Esophagus squamous epithelium (tissue), 5 donors: ENCODE results near the gene MBNL1. TPM values are rescaled to one million over a fixed set of nuclear protein-coding genes. Genes with fewer than 3 reads are reported as not detected.

ENCODE experiments used
- DNase-seq: peaks from one replicate; lab custom pipeline; 2025; lab: John Stamatoyannopoulos, UW
- H3K27ac ChIP-seq, 4 donors: fragments of 200-600 bp; sonication (generic); one replicate each; pipeline ENCODE4 v1.5.1; 2016 to 2019; ENCODE audit warnings: mild to moderate bottlenecking in 1 of 4
- H3K27me3 ChIP-seq, 4 donors: fragments of 200-600 bp; sonication (generic); 1 replicate in 3 of 4; 2 replicates in 1 of 4; pipeline versions ENCODE4 v1.5.1 to v1.6.0; 2017 to 2021; ENCODE audit warnings: antibody characterized with exemption in 1 of 4
- H3K36me3 ChIP-seq, 3 donors: fragments of 200-600 bp; sonication (generic); one replicate each; pipeline ENCODE4 v1.5.1; 2016 to 2019
- H3K4me1 ChIP-seq, 3 donors: fragments of 200-600 bp; sonication (generic); one replicate each; pipeline ENCODE4 v1.5.1; 2017 to 2019
- H3K4me3 ChIP-seq, 4 donors: fragments of 200-600 bp; sonication (generic); 1 replicate in 3 of 4; 2 replicates in 1 of 4; pipeline ENCODE4 v1.5.1; 2016 to 2019; ENCODE audit warnings: mild to moderate bottlenecking in 2 of 4, moderate library complexity in 1 of 4
- H3K9me3 ChIP-seq, 3 donors: fragments of 200-600 bp; sonication (generic); one replicate each; pipeline ENCODE4 v1.5.1; 2016 to 2019
- CTCF ChIP-seq, 6 experiments: fragments of 450-650 bp in 4 of 6; fragments of 200-600 bp in 2 of 6; sonication (generic) in 2 of 6; IDR thresholded peaks; one replicate each; pipeline ENCODE4 v1.5.1; 2016 to 2019; ENCODE audit warnings: antibody characterized with exemption in 6 of 6, mild to moderate bottlenecking in 4 of 6, moderate library complexity in 4 of 6
- POLR2A ChIP-seq, 4 donors: fragments of 450-650 bp; IDR thresholded peaks; one replicate each; pipeline ENCODE4 v1.6.1; 2017; ENCODE audit warnings: antibody characterized with exemption in 4 of 4, mild to moderate bottlenecking in 4 of 4, moderate library complexity in 3 of 4
- WGBS, 2 donors: methylation state at CpG; one replicate each; pipeline ENCODE4 v1.1.5; 2018; 5-methylcytosine and 5-hydroxymethylcytosine counted together
- intact Hi-C: fragments of 100-400 bp; cut with DNase I; formaldehyde crosslinking; loops from one replicate; pipeline ENCODE4 v1.15.0; 2022
- total RNA-seq, 4 donors: library from RNA; depleted of rRNA; stranded (reverse); fragments of >200 nt; gene quantifications; one replicate each; pipeline ENCODE4 v1.1.0, GENCODE V29; 2016
- donor health status: DM: yes; HTN: yes; CAD: no.

MBNL1 gene
- total RNA-seq, 4 donors from 2014 or later: 94.0 to 318 (median 161) TPM

GRCh38 chr3:152445212-152445611, 176.5 kb downstream of the MBNL1 start:
- no peak for TF ChIP-seq POLR2A (IDR thresholded peaks at IDR 0.05)
- TF ChIP-seq CTCF (IDR thresholded peaks at IDR 0.05): no peak
- Histone ChIP-seq H3K4me3 (no peak overlapping the region), H3K27me3 (no peaks in the 10 kb centered on the region), H3K4me1 (peaks cover 0 to 57% (median 8%) of the 10 kb centered on the region in 3 donors), H3K36me3 (peaks cover 0 to 55% (median 0%) of the 10 kb centered on the region in 3 donors), H3K9me3 (no peaks in the 10 kb centered on the region), H3K27ac (no peak overlapping the region)
- 66 to 72% methylated on average over 6 of the region's 6 CpGs for WGBS, 2 donors
- intact Hi-C loops: no loop called here
- no peak for DNase-seq

- H3K4me1 ChIP-seq: peaks cover 0 to 54% (median 8%) of the 10 kb centered on the region in 3 donors
- no peaks in the 10 kb centered on the region for H3K27me3 ChIP-seq
- H3K27ac ChIP-seq: no peak overlapping the region
- DNase-seq: no peak
- TF ChIP-seq POLR2A (IDR thresholded peaks at IDR 0.05) (no peak), CTCF (IDR thresholded peaks at IDR 0.05) (no peak)
- WGBS, 2 donors: 68 to 70% methylated on average over 7 of the region's 7 CpGs
- H3K4me3 ChIP-seq: no peak overlapping the region
- H3K36me3 ChIP-seq: peaks cover 0 to 68% (median 4%) of the 10 kb centered on the region in 3 donors
- intact Hi-C loops: no loop called here
- H3K9me3 ChIP-seq: no peaks in the 10 kb centered on the region
Observed at GRCh38 chr3:152446495-152446894, 177.8 kb downstream of the MBNL1 start.

GRCh38 chr3:152447511-152447910, 178.8 kb downstream of the MBNL1 start:
- Histone ChIP-seq H3K9me3 (no peaks in the 10 kb centered on the region), H3K27me3 (no peaks in the 10 kb centered on the region), H3K4me1 (peaks cover 0 to 44% (median 8%) of the 10 kb centered on the region in 3 donors), H3K4me3 (no peak overlapping the region), H3K36me3 (peaks cover 0 to 70% (median 8%) of the 10 kb centered on the region in 3 donors), H3K27ac (no peak overlapping the region)
- intact Hi-C loops: no loop called here
- 77 to 87% methylated on average over 3 of the region's 3 CpGs for WGBS, 2 donors
- DNase-seq: no peak
- TF ChIP-seq CTCF (IDR thresholded peaks at IDR 0.05) (no peak), POLR2A (IDR thresholded peaks at IDR 0.05) (no peak)

GRCh38 chr3:152448091-152448490, 179.4 kb downstream of the MBNL1 start:
- H3K9me3 ChIP-seq: no peaks in the 10 kb centered on the region
- intact Hi-C loops: no loop called here
- peaks cover 0 to 39% (median 2%) of the 10 kb centered on the region in 3 donors for H3K4me1 ChIP-seq
- no peak overlapping the region for H3K4me3 ChIP-seq
- WGBS, 2 donors: 68 to 78% methylated on average over 1 of the region's 1 CpG
- TF ChIP-seq CTCF (IDR thresholded peaks at IDR 0.05) (no peak), POLR2A (IDR thresholded peaks at IDR 0.05) (no peak)
- peaks cover 0 to 73% (median 8%) of the 10 kb centered on the region in 3 donors for H3K36me3 ChIP-seq
- no peaks in the 10 kb centered on the region for H3K27me3 ChIP-seq
- no peak overlapping the region for H3K27ac ChIP-seq
- no peak for DNase-seq

- H3K4me1 ChIP-seq: peaks cover 0 to 5% (median 0%) of the 10 kb centered on the region in 3 donors
- no peak for DNase-seq
- H3K4me3 ChIP-seq: no peak overlapping the region
- H3K36me3 ChIP-seq: peaks cover 4 to 83% (median 8%) of the 10 kb centered on the region in 3 donors
- TF ChIP-seq CTCF (IDR thresholded peaks at IDR 0.05): no peak
- TF ChIP-seq POLR2A (IDR thresholded peaks at IDR 0.05): no peak
- H3K27ac ChIP-seq: no peak overlapping the region
- intact Hi-C loops: no loop called here
- H3K9me3 ChIP-seq: no peaks in the 10 kb centered on the region
- no peaks in the 10 kb centered on the region for H3K27me3 ChIP-seq
- WGBS, 2 donors: 69 to 80% methylated on average over 1 of the region's 1 CpG
Observed at GRCh38 chr3:152452318-152452717, 183.6 kb downstream of the MBNL1 start.
